IMR-90 (cell line): ENCODE data around the gene SIDT1. TPM values are rescaled to one million over a fixed set of nuclear protein-coding genes. Genes with fewer than 3 reads are reported as not detected.

Experiments
- ATAC-seq: fragments of 200-7000 bp; cut with Tn5 transposase; 2 replicates; pipeline ENCODE4 v1.9.1; 2020; ENCODE audit warnings: low read depth, mild to moderate bottlenecking, moderate library complexity
- BruUV-seq: library from RNA; stranded (reverse); fragments of 400-500 nt; replicated peaks from 2 replicates; lab custom pipeline; 2021; lab: Mats Ljungman, UMichigan
- CTCF ChIA-PET: fragments of 300-600 bp; formaldehyde crosslinking; extraction: SDS; loops from one replicate; lab custom pipeline; 2021; ENCODE audit warnings: antibody characterized with exemption; lab: Yijun Ruan, JAX
- POLR2A ChIA-PET: fragments of 300-600 bp; sonication (Branson Sonifier 250); formaldehyde crosslinking; loops from one replicate; lab custom pipeline; 2022; ENCODE audit warnings: antibody characterized with exemption; ENCODE audit not compliant: unreplicated experiment; lab: Charles Lee
- DNase-seq: peaks from one replicate; pipeline ENCODE4 v3.0.0; 2013
- H2AFZ ChIP-seq: replicated peaks from 2 replicates; pipeline ENCODE3; 2013; ENCODE audit warnings: low read length, mild to moderate bottlenecking; ENCODE audit not compliant: poor library complexity
- H2AK5ac ChIP-seq: 2 replicates; pipeline ENCODE4 v1.6.1; 2013; ENCODE audit warnings: low read depth, low read length, inconsistent platforms
- H2AK9ac ChIP-seq: replicated peaks from 2 replicates; pipeline ENCODE3; 2013; ENCODE audit warnings: mild to moderate bottlenecking, low read depth, low read length, moderate library complexity; ENCODE audit not compliant: poor library complexity
- H2BK120ac ChIP-seq: 2 replicates; pipeline ENCODE4 v1.6.1; 2013; ENCODE audit warnings: low read depth, low read length, inconsistent platforms
- H2BK15ac ChIP-seq: 3 replicates; pipeline ENCODE4 v1.6.1; 2013; ENCODE audit warnings: low read depth, low read length, inconsistent platforms
- H2BK20ac ChIP-seq: 2 replicates; pipeline ENCODE4 v1.6.1; 2013; ENCODE audit warnings: low read depth, mild to moderate bottlenecking, inconsistent platforms, low read length, moderate library complexity
- H2BK5ac ChIP-seq: 2 replicates; pipeline ENCODE4 v1.6.1; 2013; ENCODE audit warnings: mild to moderate bottlenecking, low read depth, low read length, inconsistent platforms; ENCODE audit not compliant: poor library complexity, severe bottlenecking
- H3K14ac ChIP-seq: replicated peaks from 2 replicates; pipeline ENCODE4 v1.6.1; 2013; ENCODE audit warnings: low read depth, low read length, inconsistent platforms
- H3K18ac ChIP-seq: 2 replicates; pipeline ENCODE4 v1.6.1; 2013; ENCODE audit warnings: low read depth, low read length, control low read depth
- H3K23ac ChIP-seq: 2 replicates; pipeline ENCODE4 v1.6.1; 2013; ENCODE audit warnings: low read depth, low read length, inconsistent platforms
- H3K27ac ChIP-seq: 2 replicates; pipeline ENCODE4 v1.5.1; 2013; ENCODE audit warnings: mild to moderate bottlenecking, control low read depth, low read length; ENCODE audit not compliant: insufficient read depth
- H3K27me3 ChIP-seq: 2 replicates; pipeline ENCODE4 v1.6.1; 2013; ENCODE audit warnings: low read length; ENCODE audit not compliant: control insufficient read depth, insufficient read depth
- H3K36me3 ChIP-seq: 2 replicates; pipeline ENCODE4 v1.6.1; 2013; ENCODE audit warnings: low read length, mixed read lengths; ENCODE audit not compliant: control insufficient read depth, insufficient read depth
- H3K4ac ChIP-seq: 2 replicates; pipeline ENCODE4 v1.6.1; 2013; ENCODE audit warnings: low read depth, low read length, inconsistent platforms
- H3K4me1 ChIP-seq: 2 replicates; pipeline ENCODE4 v1.6.1; 2013; ENCODE audit warnings: low read length, mixed read lengths; ENCODE audit not compliant: control insufficient read depth, insufficient read depth
- H3K4me2 ChIP-seq: 2 replicates; pipeline ENCODE4 v1.6.1; 2013; ENCODE audit warnings: low read depth, mild to moderate bottlenecking, control low read depth, low read length, moderate library complexity
- H3K4me3 ChIP-seq: 2 replicates; pipeline ENCODE4 v1.5.1; 2013; ENCODE audit warnings: low read depth, mild to moderate bottlenecking, control low read depth, low read length, moderate library complexity; ENCODE audit not compliant: insufficient read depth
- H3K56ac ChIP-seq: 2 replicates; pipeline ENCODE4 v1.6.1; 2013; ENCODE audit warnings: low read length, inconsistent platforms; ENCODE audit not compliant: insufficient read depth; ENCODE audit errors: extremely low read depth
- H3K79me1 ChIP-seq, 2 experiments: 2 replicates each; pipeline ENCODE4 v1.6.1; 2013; ENCODE audit warnings: low read length in 2 of 2, inconsistent platforms in 1 of 2, low read depth in 1 of 2
- H3K9ac ChIP-seq: 2 replicates; pipeline ENCODE4 v1.6.1; 2013; ENCODE audit warnings: low read depth, low read length, control low read depth
- H3K9me1 ChIP-seq: 2 replicates; pipeline ENCODE4 v1.6.1; 2013; ENCODE audit warnings: low read length, inconsistent platforms; ENCODE audit not compliant: insufficient read depth
- H3K9me3 ChIP-seq: 2 replicates; pipeline ENCODE4 v1.6.1; 2013; ENCODE audit warnings: low read length; ENCODE audit not compliant: control insufficient read depth, insufficient read depth
- H4K20me1 ChIP-seq: 2 replicates; pipeline ENCODE4 v1.6.1; 2013; ENCODE audit warnings: low read length, inconsistent platforms; ENCODE audit not compliant: insufficient read depth
- H4K5ac ChIP-seq: 2 replicates; pipeline ENCODE4 v1.6.1; 2013; ENCODE audit warnings: mild to moderate bottlenecking, low read depth, low read length, control low read depth
- H4K8ac ChIP-seq, 2 experiments: 2 replicates each; pipeline ENCODE4 v1.6.1; 2013; ENCODE audit warnings: low read depth in 2 of 2, low read length in 2 of 2, control low read depth in 1 of 2, inconsistent platforms in 1 of 2
- H4K91ac ChIP-seq: 2 replicates; pipeline ENCODE4 v1.6.1; 2013; ENCODE audit warnings: low read depth, low read length, inconsistent platforms; ENCODE audit not compliant: insufficient read depth
- BHLHE40 ChIP-seq: fragments of 150-350 bp; IDR thresholded peaks from 2 replicates; pipeline ENCODE4 v1.6.1; 2016; ENCODE audit warnings: mild to moderate bottlenecking, low read depth, low read length
- CTCF ChIP-seq: conservative IDR thresholded peaks from 2 replicates; pipeline ENCODE4 v1.5.1; 2012; ENCODE audit warnings: mild to moderate bottlenecking, low read depth, low read length, improper control_type of control experiment
- ELK1 ChIP-seq: fragments of 150-350 bp; IDR thresholded peaks from 2 replicates; pipeline ENCODE4 v1.6.1; 2016; ENCODE audit warnings: low read depth, mild to moderate bottlenecking, low read length, moderate library complexity, borderline replicate concordance
- FOS ChIP-seq: fragments of 150-350 bp; IDR thresholded peaks from 2 replicates; pipeline ENCODE4 v1.6.1; 2016; ENCODE audit warnings: low read depth, low read length
- MAZ ChIP-seq: IDR thresholded peaks from 2 replicates; pipeline ENCODE4 v1.6.1; 2012; ENCODE audit warnings: low read depth, mild to moderate bottlenecking, low read length, improper control_type of control experiment, moderate library complexity, borderline replicate concordance
- MXI1 ChIP-seq: IDR thresholded peaks from 2 replicates; pipeline ENCODE4 v1.6.1; 2012; ENCODE audit warnings: low read depth, mild to moderate bottlenecking, low read length, moderate library complexity, borderline replicate concordance
- RAD21 ChIP-seq: IDR thresholded peaks from 2 replicates; pipeline ENCODE4 v1.6.1; 2012; ENCODE audit warnings: low read length, improper control_type of control experiment
- RCOR1 ChIP-seq: IDR thresholded peaks from 2 replicates; pipeline ENCODE4 v1.6.1; 2012; ENCODE audit warnings: mild to moderate bottlenecking, low read length, improper control_type of control experiment; ENCODE audit not compliant: insufficient replicate concordance
- WGBS, 2 experiments: methylation state at CpG; one replicate each; pipeline versions ENCODE4 v1.1.5 to v1.1.7; 2013; ENCODE audit warnings: missing lambda C conversion rate in 2 of 2; ENCODE audit not compliant: insufficient read length in 1 of 2; ENCODE audit errors: extremely low coverage in 2 of 2; 5-methylcytosine and 5-hydroxymethylcytosine counted together
- dilution Hi-C: fragments of 300-500 bp; cut with HindIII; formaldehyde crosslinking; loops from one replicate; pipeline ENCODE4 v1.14.3; 2018; ENCODE audit warnings: low sequenced_read_pairs; ENCODE audit not compliant: unreplicated experiment
- in situ Hi-C: fragments of 300-500 bp; cut with MboI; formaldehyde crosslinking; loops from 3 replicates; pipeline ENCODE4 v1.14.3; 2019; ENCODE audit warnings: low sequenced_read_pairs, inconsistent platforms, mixed read lengths
- intact Hi-C: fragments of 100-400 bp; cut with micrococcal nuclease; formaldehyde crosslinking; loops from 2 replicates; pipeline ENCODE4 v1.10.0; 2022
- polyA plus RNA-seq, 3 experiments: library from polyadenylated mRNA; depleted of rRNA; stranded (reverse); fragments of >200 nt; gene quantifications; 2 replicates each; pipeline ENCODE4 v1.2.3, GENCODE V29; 2012; ENCODE audit warnings: low replicate concordance in 1 of 3
- total RNA-seq: library from RNA; depleted of rRNA; stranded (reverse); fragments of >200 nt; gene quantifications from 2 replicates; pipeline ENCODE4 v1.2.3, GENCODE V29; 2012

Gene SIDT1
- total and polyA plus RNA-seq, 2 of the 4 experiments (the other 2 are of a cell fraction), result not detected

GRCh38 chr3:113574213-113574612, 41.9 kb downstream of the SIDT1 start:
- in situ Hi-C loops, result no loop called here
- no peak for DNase-seq
- no peak for ATAC-seq
- H3K79me1 ChIP-seq, result no peaks in the 10 kb centered on the region
- no peaks in the 10 kb centered on the region for H3K9me1 ChIP-seq
- H3K23ac ChIP-seq, result no peak overlapping the region
- H3K4ac ChIP-seq, result no peak overlapping the region
- H3K27ac ChIP-seq, result no peak overlapping the region
- H4K8ac ChIP-seq, result no peak overlapping the region
- ChIA-PET CTCF (no interaction called here), POLR2A (no interaction called here)
- no peaks in the 10 kb centered on the region for H3K9me3 ChIP-seq
- no peaks in the 10 kb centered on the region for H3K4me1 ChIP-seq
- H4K20me1 ChIP-seq, result no peaks in the 10 kb centered on the region
- TF ChIP-seq MAZ, result no peak
- TF ChIP-seq RCOR1, result no peak
- no peak for TF ChIP-seq CTCF
- TF ChIP-seq BHLHE40, result no peak
- no peak for TF ChIP-seq FOS
- no peak for TF ChIP-seq MXI1
- no peak for TF ChIP-seq RAD21
- no peak for TF ChIP-seq ELK1
- no peak overlapping the region for H2BK120ac ChIP-seq
- no peak overlapping the region for H3K4me2 ChIP-seq
- H3K14ac ChIP-seq, result no peak overlapping the region
- H2AK5ac ChIP-seq, result no peak overlapping the region
- H2BK15ac ChIP-seq, result no peak overlapping the region
- H2BK5ac ChIP-seq, result no peak overlapping the region
- 63% methylated on average over 1 of the region's 2 CpGs; no CpG with 5 or more reads in 1 of the 2 experiments for WGBS, 2 experiments
- no peak overlapping the region for H2BK20ac ChIP-seq
- no peak overlapping the region for H2AK9ac ChIP-seq
- no peaks in the 10 kb centered on the region for H3K36me3 ChIP-seq
- peaks cover 32% of the 10 kb centered on the region for H3K27me3 ChIP-seq
- intact Hi-C loops, result loop anchor here (10.0 kb wide), 1 partner anchor 519 kb away; no protein-coding TSS in a partner anchor
- no peak overlapping the region for H2AFZ ChIP-seq
- BruUV-seq, result no TSS peak
- dilution Hi-C loops, result no loop called here
- no peak overlapping the region for H3K4me3 ChIP-seq
- no peak overlapping the region for H3K9ac ChIP-seq
- no peak overlapping the region for H3K56ac ChIP-seq
- H3K18ac ChIP-seq, result no peak overlapping the region
- H4K5ac ChIP-seq, result no peak overlapping the region
- no peak overlapping the region for H4K91ac ChIP-seq
